ENCODE data around the gene FRAT1.
A peak's percentile ranks its signal among the peaks of the same experiment; 100 is the strongest.

FRAT1 gene

GRCh38 chr10:97318772-97319651, at the start of gene FRAT1 (continued):
- TF ChIP-seq ZBTB7A (tag by site-specific recombination; IDR thresholded peaks at IDR 0.05; ENCODE audit: low read depth): no peak; the same call in 1 of the 2 replicates
- TF ChIP-seq ZNF664 (tag by site-specific recombination; IDR thresholded peaks at IDR 0.05): 0 out of 2 replicates have a peak, but pooled peaks have one; percentile 19
- TF ChIP-seq SALL2 (tag by site-specific recombination; IDR thresholded peaks at IDR 0.05; ENCODE audit: borderline replicate concordance): 0 out of 2 replicates have a peak, but pooled peaks have one; percentile 34
- TF ChIP-seq REST (tag by site-specific recombination; IDR thresholded peaks at IDR 0.05): no peak
- no peak for TF ChIP-seq GLI2 (tag by site-specific recombination; IDR thresholded peaks at IDR 0.05; ENCODE audit: borderline replicate concordance, low read depth)
- TF ChIP-seq SCRT2 (tag by site-specific recombination; IDR thresholded peaks at IDR 0.05): peak; percentile 52; the same call in 1 of the 2 replicates
- 0 out of 2 replicates have a peak, but pooled peaks have one; percentile 16 for TF ChIP-seq ZNF704 (tag by site-specific recombination; IDR thresholded peaks at IDR 0.05)
- TF ChIP-seq PRDM1 (tag by site-specific recombination; IDR thresholded peaks at IDR 0.05): no peak
- peak; percentile 39; the same call in 1 of the 2 replicates for TF ChIP-seq YY1 (tag by site-specific recombination; IDR thresholded peaks at IDR 0.05)
- TF ChIP-seq ZNF211 (tag by site-specific recombination; IDR thresholded peaks at IDR 0.05; ENCODE audit: low read depth): no peak
- TF ChIP-seq BCL11A (tag by site-specific recombination; IDR thresholded peaks at IDR 0.05; ENCODE audit: low read depth): no peak
- peak; percentile 18; the same call in 1 of the 2 replicates for TF ChIP-seq OVOL3 (tag by site-specific recombination; IDR thresholded peaks at IDR 0.05)
- peak; percentile 64; the same call in 1 of the 2 replicates for TF ChIP-seq WT1 (tag by site-specific recombination; IDR thresholded peaks at IDR 0.05)
- no peak for TF ChIP-seq ZFP41 (tag by site-specific recombination; IDR thresholded peaks at IDR 0.05; ENCODE audit: borderline replicate concordance)
- peak; percentile 17; the same call in 1 of the 2 replicates for TF ChIP-seq ZNF146 (tag by site-specific recombination; IDR thresholded peaks at IDR 0.05)
- TF ChIP-seq ZBTB48 (tag by site-specific recombination; IDR thresholded peaks at IDR 0.05): no peak
- TF ChIP-seq ZNF785 (tag by site-specific recombination; IDR thresholded peaks at IDR 0.05): no peak
- no peak for TF ChIP-seq ZNF239 (tag by site-specific recombination; IDR thresholded peaks at IDR 0.05)
- TF ChIP-seq ZBTB20 (tag by site-specific recombination; IDR thresholded peaks at IDR 0.05): peak; percentile 26; the same call in 1 of the 2 replicates
- TF ChIP-seq, protein P1, sequence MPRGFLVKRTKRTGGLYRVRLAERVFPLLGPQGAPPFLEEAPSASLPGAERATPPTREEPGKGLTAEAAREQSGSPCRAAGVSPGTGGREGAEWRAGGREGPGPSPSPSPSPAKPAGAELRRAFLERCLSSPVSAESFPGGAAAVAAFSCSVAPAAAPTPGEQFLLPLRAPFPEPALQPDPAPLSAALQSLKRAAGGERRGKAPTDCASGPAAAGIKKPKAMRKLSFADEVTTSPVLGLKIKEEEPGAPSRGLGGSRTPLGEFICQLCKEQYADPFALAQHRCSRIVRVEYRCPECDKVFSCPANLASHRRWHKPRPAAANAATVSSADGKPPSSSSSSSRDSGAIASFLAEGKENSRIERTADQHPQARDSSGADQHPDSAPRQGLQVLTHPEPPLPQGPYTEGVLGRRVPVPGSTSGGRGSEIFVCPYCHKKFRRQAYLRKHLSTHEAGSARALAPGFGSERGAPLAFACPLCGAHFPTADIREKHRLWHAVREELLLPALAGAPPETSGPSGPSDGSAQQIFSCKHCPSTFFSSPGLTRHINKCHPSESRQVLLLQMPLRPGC (tag by site-specific recombination; IDR thresholded peaks at IDR 0.05): peak; percentile 72; the same call in 1 of the 2 replicates
- TF ChIP-seq PRDM2 (tag by site-specific recombination; IDR thresholded peaks at IDR 0.05; ENCODE audit: borderline replicate concordance): no peak
- TF ChIP-seq ZNF660 (tag by site-specific recombination; IDR thresholded peaks at IDR 0.05): peak; percentile 73; the same call in 1 of the 2 replicates
- TF ChIP-seq, protein P2, sequence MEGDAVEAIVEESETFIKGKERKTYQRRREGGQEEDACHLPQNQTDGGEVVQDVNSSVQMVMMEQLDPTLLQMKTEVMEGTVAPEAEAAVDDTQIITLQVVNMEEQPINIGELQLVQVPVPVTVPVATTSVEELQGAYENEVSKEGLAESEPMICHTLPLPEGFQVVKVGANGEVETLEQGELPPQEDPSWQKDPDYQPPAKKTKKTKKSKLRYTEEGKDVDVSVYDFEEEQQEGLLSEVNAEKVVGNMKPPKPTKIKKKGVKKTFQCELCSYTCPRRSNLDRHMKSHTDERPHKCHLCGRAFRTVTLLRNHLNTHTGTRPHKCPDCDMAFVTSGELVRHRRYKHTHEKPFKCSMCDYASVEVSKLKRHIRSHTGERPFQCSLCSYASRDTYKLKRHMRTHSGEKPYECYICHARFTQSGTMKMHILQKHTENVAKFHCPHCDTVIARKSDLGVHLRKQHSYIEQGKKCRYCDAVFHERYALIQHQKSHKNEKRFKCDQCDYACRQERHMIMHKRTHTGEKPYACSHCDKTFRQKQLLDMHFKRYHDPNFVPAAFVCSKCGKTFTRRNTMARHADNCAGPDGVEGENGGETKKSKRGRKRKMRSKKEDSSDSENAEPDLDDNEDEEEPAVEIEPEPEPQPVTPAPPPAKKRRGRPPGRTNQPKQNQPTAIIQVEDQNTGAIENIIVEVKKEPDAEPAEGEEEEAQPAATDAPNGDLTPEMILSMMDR (tag by site-specific recombination; IDR thresholded peaks at IDR 0.05): no peak
